Activated CD4-positive, alpha-beta T cell treated with anti-CD3 and anti-CD28 coated beads, Interleukin-2, amount 10 ng/mL, durations not matched to agents 7 days and 5 days (primary cell): ENCODE results near the gene SLC35F3. TPM values are rescaled to one million over a fixed set of nuclear protein-coding genes. Genes with fewer than 3 reads are reported as not detected.

ENCODE experiments used
- CTCF ChIA-PET: fragments of 350-600 bp; sonication (Branson Sonifier 250); formaldehyde crosslinking; loops from one replicate; lab custom pipeline; 2021; ENCODE audit warnings: antibody characterized with exemption; lab: Charles Lee
- POLR2A ChIA-PET: fragments of 350-600 bp; sonication (Branson Sonifier 250); formaldehyde crosslinking; loops from one replicate; lab custom pipeline; 2021; ENCODE audit warnings: antibody characterized with exemption; lab: Charles Lee
- DNase-seq: peaks from one replicate; pipeline ENCODE4 v3.0.0-alpha.2; 2020
- H3K27ac Mint-ChIP-seq: one replicate; pipeline ENCODE4 v1.8.0; 2021; ENCODE audit warnings: mild to moderate bottlenecking, moderate library complexity, mixed read lengths
- H3K27me3 Mint-ChIP-seq: one replicate; pipeline ENCODE4 v1.8.0; 2021; ENCODE audit warnings: mixed read lengths
- H3K36me3 Mint-ChIP-seq: one replicate; pipeline ENCODE4 v1.8.0; 2021; ENCODE audit warnings: low read depth, mixed read lengths
- H3K4me1 Mint-ChIP-seq: one replicate; pipeline ENCODE4 v1.8.0; 2021; ENCODE audit warnings: mixed read lengths
- H3K4me3 Mint-ChIP-seq: one replicate; pipeline ENCODE4 v1.8.0; 2021; ENCODE audit warnings: mild to moderate bottlenecking, moderate library complexity, mixed read lengths
- H3K9me3 Mint-ChIP-seq: one replicate; pipeline ENCODE4 v1.8.0; 2021; ENCODE audit warnings: mixed read lengths
- total RNA-seq, 2 experiments: library from RNA; stranded (reverse); gene quantifications; one replicate each; pipeline ENCODE4 v1.2.3, GENCODE V29; 2021

The SLC35F3 gene
- total RNA-seq, 2 experiments from 2014 or later = 5.9 to 6.5 TPM

DNA sequence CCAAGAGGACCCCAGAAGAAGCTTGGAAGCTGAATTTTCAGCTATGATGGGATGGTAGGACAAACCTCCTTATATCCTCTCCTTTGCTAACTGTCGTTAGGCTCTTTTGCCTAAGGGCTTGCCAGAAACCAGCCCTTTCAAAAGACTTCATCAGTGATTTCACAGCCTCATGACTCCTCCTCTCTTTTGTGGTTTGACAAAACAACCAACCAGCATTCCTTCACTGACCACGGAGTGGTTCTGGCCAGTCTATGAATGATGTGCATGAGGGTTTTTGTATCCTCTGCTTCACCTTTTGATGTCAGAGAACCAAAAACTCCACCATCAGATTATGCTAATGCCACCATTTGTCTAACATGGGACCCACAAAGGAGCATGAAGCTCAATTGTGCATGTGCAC is 351.9 kb downstream of the SLC35F3 start:
- Mint-ChIP-seq H3K4me1 (peaks cover 22% of the 10 kb centered on the region), H3K4me3 (no peak overlapping the region), H3K9me3 (peaks cover 17% of the 10 kb centered on the region), H3K27ac (no peak overlapping the region), H3K27me3 (peaks cover 15% of the 10 kb centered on the region), H3K36me3 (peaks cover 17% of the 10 kb centered on the region)
- CTCF ChIA-PET = interaction anchor here (1.1 to 1.7 kb wide), 4 partner anchors 16 to 89 kb away, joined by 3 to 5 read pairs (median 3); no protein-coding TSS in a partner anchor
- no peak for DNase-seq
- POLR2A ChIA-PET = no interaction called here

- CTCF ChIA-PET = no interaction called here
- H3K36me3 Mint-ChIP-seq = peaks cover 17% of the 10 kb centered on the region
- peaks cover 15% of the 10 kb centered on the region for H3K27me3 Mint-ChIP-seq
- no peak overlapping the region for H3K27ac Mint-ChIP-seq
- H3K4me3 Mint-ChIP-seq = no peak overlapping the region
- peaks cover 22% of the 10 kb centered on the region for H3K4me1 Mint-ChIP-seq
- H3K9me3 Mint-ChIP-seq = peaks cover 17% of the 10 kb centered on the region
- no peak for DNase-seq
- POLR2A ChIA-PET = no interaction called here
Measured at GRCh38 chr1:234258071-234258470, 353.6 kb downstream of the SLC35F3 start.

DNA sequence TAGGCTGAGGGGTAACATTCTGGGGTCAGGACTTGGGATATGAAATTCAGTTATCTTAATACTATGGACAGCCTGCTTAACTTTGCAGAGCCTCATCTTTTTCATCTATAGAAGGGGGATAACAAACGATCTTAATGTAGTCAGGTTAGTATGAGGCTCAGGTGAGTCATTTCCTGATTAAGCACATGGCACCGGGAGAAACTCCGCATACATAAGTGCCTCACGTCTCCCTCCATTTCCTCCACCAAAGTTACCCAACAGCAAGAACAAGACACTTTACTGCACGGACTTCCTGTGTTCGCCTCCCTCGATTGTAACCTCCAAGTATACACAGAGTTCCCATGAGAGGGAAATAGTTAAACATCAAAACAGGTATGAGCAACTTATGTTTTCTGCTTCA is 356.1 kb downstream of the SLC35F3 start:
- Mint-ChIP-seq H3K4me1 (peaks cover 20% of the 10 kb centered on the region), H3K4me3 (no peak overlapping the region), H3K27me3 (peaks cover 8% of the 10 kb centered on the region), H3K36me3 (peaks cover 8% of the 10 kb centered on the region), H3K9me3 (peaks cover 17% of the 10 kb centered on the region), H3K27ac (peak overlapping the region; percentile 17)
- ChIA-PET CTCF (no interaction called here), POLR2A (no interaction called here)
- peak; percentile 8 for DNase-seq

GRCh38 chr1:234261545-234261944 is 357.1 kb downstream of the SLC35F3 start:
- ChIA-PET CTCF (interaction anchor here (1.4 kb wide), 1 partner anchor 9 kb away, joined by 4 read pairs; no protein-coding TSS in a partner anchor), POLR2A (no interaction called here)
- peaks cover 8% of the 10 kb centered on the region for H3K36me3 Mint-ChIP-seq
- H3K27me3 Mint-ChIP-seq = peaks cover 6% of the 10 kb centered on the region
- no peak overlapping the region for H3K4me3 Mint-ChIP-seq
- H3K27ac Mint-ChIP-seq = no peak overlapping the region
- peaks cover 15% of the 10 kb centered on the region for H3K4me1 Mint-ChIP-seq
- no peak for DNase-seq
- peaks cover 17% of the 10 kb centered on the region for H3K9me3 Mint-ChIP-seq

GRCh38 chr1:234262007-234262753 is 357.7 kb downstream of the SLC35F3 start:
- Mint-ChIP-seq H3K4me3 (no peak overlapping the region), H3K36me3 (peaks cover 7% of the 10 kb centered on the region), H3K4me1 (peaks cover 13% of the 10 kb centered on the region), H3K27me3 (peaks cover 5% of the 10 kb centered on the region), H3K9me3 (peaks cover 16% of the 10 kb centered on the region), H3K27ac (no peak overlapping the region)
- ChIA-PET CTCF (interaction anchor here (1.4 kb wide), 1 partner anchor 10 kb away, joined by 4 read pairs; no protein-coding TSS in a partner anchor), POLR2A (no interaction called here)
- no peak for DNase-seq

DNA sequence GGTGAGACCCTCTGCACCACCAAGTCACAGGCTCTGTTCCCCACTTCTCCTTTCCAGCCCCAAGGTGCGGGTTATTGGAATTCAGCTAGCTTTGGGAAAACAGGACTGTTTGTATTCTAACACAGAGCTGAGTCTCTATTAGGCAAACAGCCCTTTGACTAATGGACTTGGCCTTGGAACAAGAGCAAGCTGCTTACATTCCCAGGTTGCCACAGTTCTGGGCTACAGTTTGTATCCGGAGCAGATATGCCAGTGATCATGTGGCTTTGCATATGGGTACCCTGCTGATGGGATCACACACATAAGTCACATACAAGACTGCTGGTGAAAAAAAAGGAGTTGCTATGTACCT is 358.3 kb downstream of the SLC35F3 start:
- H3K9me3 Mint-ChIP-seq = peaks cover 12% of the 10 kb centered on the region
- CTCF ChIA-PET = interaction anchor here (1.4 kb wide), 1 partner anchor 10 kb away, joined by 4 read pairs; no protein-coding TSS in a partner anchor
- DNase-seq = no peak
- H3K36me3 Mint-ChIP-seq = peaks cover 2% of the 10 kb centered on the region
- H3K4me1 Mint-ChIP-seq = peaks cover 13% of the 10 kb centered on the region
- no peaks in the 10 kb centered on the region for H3K27me3 Mint-ChIP-seq
- no peak overlapping the region for H3K27ac Mint-ChIP-seq
- POLR2A ChIA-PET = no interaction called here
- no peak overlapping the region for H3K4me3 Mint-ChIP-seq

DNA sequence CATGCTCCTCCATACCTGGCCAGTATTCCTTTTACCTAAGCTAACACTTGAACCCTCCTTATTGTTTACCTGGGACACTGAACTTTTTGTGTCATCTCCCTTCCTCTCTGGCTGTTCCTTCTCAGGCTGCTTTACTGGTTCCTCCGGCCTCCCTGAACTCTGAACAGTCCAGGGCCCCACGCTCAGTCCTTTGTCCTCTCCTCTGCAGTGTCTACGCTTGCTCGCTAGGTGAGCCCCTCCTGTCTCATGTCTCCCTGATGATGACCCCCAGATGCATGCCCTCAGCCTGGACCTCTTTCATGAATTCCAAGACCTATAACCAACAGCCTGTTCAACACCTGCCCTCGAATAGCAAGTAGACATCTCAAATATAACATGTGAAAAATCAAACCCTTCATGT is 360.4 kb downstream of the SLC35F3 start:
- CTCF ChIA-PET = interaction anchor here (1.1 kb wide), 1 partner anchor 20 kb away, joined by 4 read pairs; no protein-coding TSS in a partner anchor
- DNase-seq = no peak
- POLR2A ChIA-PET = no interaction called here
- Mint-ChIP-seq H3K27me3 (no peaks in the 10 kb centered on the region), H3K36me3 (peaks cover 4% of the 10 kb centered on the region), H3K9me3 (peaks cover 5% of the 10 kb centered on the region), H3K4me1 (peaks cover 15% of the 10 kb centered on the region), H3K27ac (no peak overlapping the region), H3K4me3 (no peak overlapping the region)

DNA sequence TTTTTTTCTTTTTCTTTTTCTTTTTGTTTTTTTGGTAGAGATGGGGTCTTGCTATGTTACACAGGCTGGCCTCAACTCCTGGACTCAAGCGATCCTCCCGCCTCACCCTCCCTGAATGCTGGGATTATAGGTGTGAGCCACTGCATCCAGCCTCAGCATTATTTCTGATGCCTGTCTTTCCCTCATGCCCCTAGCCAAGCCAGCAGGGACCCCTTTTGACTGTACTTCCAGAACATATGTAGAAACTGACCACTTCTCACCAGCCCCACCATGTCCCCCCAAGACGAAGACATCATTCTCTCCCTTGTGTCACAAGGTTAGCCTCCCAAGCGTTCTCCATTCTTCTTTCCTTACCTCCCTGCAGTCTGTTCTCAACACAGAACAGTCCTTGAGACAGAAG is 360.8 kb downstream of the SLC35F3 start:
- ChIA-PET CTCF (no interaction called here), POLR2A (no interaction called here)
- Mint-ChIP-seq H3K4me3 (no peak overlapping the region), H3K36me3 (peaks cover 7% of the 10 kb centered on the region), H3K4me1 (peaks cover 16% of the 10 kb centered on the region), H3K9me3 (peaks cover 5% of the 10 kb centered on the region), H3K27me3 (no peaks in the 10 kb centered on the region), H3K27ac (no peak overlapping the region)
- DNase-seq = no peak

DNA sequence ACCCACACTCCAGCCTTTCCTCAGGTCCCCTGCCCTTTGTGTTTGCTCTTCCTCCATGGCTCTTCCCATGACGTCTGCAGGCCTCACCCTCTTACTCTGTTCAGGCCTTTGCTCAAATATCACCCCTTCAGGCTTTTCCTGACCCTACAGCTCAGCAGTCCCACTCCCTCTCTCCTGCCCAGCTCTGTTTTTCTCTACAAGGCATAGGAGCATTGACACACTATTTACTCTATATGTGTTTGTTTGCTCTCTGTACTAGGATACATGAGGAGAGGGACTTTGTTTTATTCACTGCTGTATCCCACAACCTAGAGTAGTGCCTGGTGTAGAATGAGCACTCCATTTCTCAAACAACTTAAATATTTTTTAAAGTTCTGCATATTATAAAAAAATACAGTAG is 361.4 kb downstream of the SLC35F3 start:
- DNase-seq = no peak
- POLR2A ChIA-PET = no interaction called here
- Mint-ChIP-seq H3K4me3 (no peak overlapping the region), H3K36me3 (peaks cover 4% of the 10 kb centered on the region), H3K4me1 (peaks cover 17% of the 10 kb centered on the region), H3K27me3 (no peaks in the 10 kb centered on the region), H3K9me3 (peaks cover 4% of the 10 kb centered on the region), H3K27ac (no peak overlapping the region)
- CTCF ChIA-PET = no interaction called here

DNA sequence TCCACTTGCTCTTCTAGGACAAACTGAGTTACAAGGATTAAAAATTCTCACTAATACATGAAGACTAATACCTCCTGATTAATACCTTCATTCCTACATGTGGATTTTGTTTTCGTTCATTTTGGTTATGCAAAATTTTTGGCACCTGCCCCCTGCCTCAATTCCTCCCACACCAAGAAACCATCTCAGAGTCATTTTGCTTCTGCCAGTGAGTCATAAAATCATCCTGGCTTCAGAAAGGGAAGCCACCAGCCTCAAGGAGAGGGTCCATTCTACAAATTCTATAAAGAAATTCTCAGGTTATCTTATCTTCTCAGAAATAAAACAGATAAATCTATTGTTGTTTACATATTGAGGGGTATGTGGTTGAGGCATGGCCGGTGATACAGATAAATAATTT is 365.6 kb downstream of the SLC35F3 start:
- Mint-ChIP-seq H3K36me3 (peaks cover 8% of the 10 kb centered on the region), H3K27me3 (no peaks in the 10 kb centered on the region), H3K9me3 (peaks cover 4% of the 10 kb centered on the region), H3K27ac (peak overlapping the region; percentile 7), H3K4me3 (no peak overlapping the region), H3K4me1 (peaks cover 28% of the 10 kb centered on the region)
- CTCF ChIA-PET = no interaction called here
- DNase-seq = no peak
- POLR2A ChIA-PET = no interaction called here

DNA sequence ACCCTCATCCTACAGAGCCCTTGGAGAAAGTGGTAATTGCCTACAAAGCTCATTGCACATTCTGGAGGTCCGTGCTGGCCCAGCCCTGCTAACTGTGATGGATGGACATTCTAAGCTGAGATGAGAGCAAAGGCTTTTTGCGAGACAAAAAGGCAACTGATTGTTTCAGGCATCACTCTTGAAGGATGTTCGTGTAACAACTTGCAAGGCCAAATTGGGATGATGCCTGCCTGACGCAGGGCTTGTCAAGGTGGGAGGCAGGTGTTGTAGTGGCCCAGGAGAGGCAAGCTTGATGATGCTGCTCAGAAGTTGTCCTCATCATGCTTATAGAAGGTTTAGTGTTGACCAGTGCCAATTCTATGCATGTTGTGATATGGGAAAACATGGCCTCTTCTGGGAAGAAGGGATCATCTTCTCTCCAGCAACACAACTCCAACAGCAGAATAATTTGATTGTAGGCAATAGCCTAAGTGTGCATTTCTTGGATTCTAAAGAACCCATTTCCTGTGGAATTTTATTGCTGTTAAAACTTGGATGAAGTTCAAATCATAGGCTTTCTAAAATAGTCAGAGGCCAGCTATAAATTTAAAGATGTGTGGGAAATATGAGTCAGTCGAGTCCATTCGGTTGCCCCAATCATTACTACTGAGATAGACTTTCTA is 366.2 kb downstream of the SLC35F3 start:
- ChIA-PET CTCF (interaction anchor here (2.0 kb wide), 1 partner anchor 39 kb away, joined by 8 read pairs; no protein-coding TSS in a partner anchor), POLR2A (no interaction called here)

GRCh38 chr1:234271243-234271606 is 366.7 kb downstream of the SLC35F3 start:
- H3K9me3 Mint-ChIP-seq = peaks cover 4% of the 10 kb centered on the region
- peaks cover 8% of the 10 kb centered on the region for H3K36me3 Mint-ChIP-seq
- peaks cover 28% of the 10 kb centered on the region for H3K4me1 Mint-ChIP-seq
- CTCF ChIA-PET = interaction anchor here (0.7 to 2.0 kb wide), 2 partner anchors 38 to 107 kb away, joined by 4 to 8 read pairs; no protein-coding TSS in a partner anchor
- no peak for DNase-seq
- POLR2A ChIA-PET = no interaction called here
- no peaks in the 10 kb centered on the region for H3K27me3 Mint-ChIP-seq
- peak overlapping the region; percentile 50 for H3K27ac Mint-ChIP-seq
- H3K4me3 Mint-ChIP-seq = no peak overlapping the region

More for the DNA sequence above, 366.2 kb downstream of the SLC35F3 start:
- H3K36me3 Mint-ChIP-seq = peaks cover 8% of the 10 kb centered on the region
- H3K4me1 Mint-ChIP-seq = peaks cover 28% of the 10 kb centered on the region
- peak overlapping the region; percentile 50 for H3K27ac Mint-ChIP-seq
- peaks cover 4% of the 10 kb centered on the region for H3K9me3 Mint-ChIP-seq
- H3K4me3 Mint-ChIP-seq = no peak overlapping the region
- H3K27me3 Mint-ChIP-seq = no peaks in the 10 kb centered on the region
- DNase-seq = no peak
